GM23338 (cell line): ENCODE results near the gene ZNF687.

Source experiments
- EZH2 ChIP-seq: fragments of 200-600 bp; sonication (generic); IDR thresholded peaks from one replicate; pipeline ENCODE4 v1.8.0; 2017; ENCODE audit warnings: antibody characterized with exemption, mild to moderate bottlenecking, low read depth; ENCODE audit not compliant: unreplicated experiment
- JUNB ChIP-seq: IDR thresholded peaks from one replicate; pipeline ENCODE4 v1.6.1; 2016; ENCODE audit warnings: antibody characterized with exemption; ENCODE audit not compliant: unreplicated experiment
- POLR2AphosphoS5 ChIP-seq: IDR thresholded peaks from 2 replicates; pipeline ENCODE4 v1.6.1; 2016; ENCODE audit warnings: antibody characterized with exemption, low read depth
- STAT1 ChIP-seq: IDR thresholded peaks from one replicate; pipeline ENCODE4 v1.6.1; 2016; ENCODE audit warnings: antibody characterized with exemption; ENCODE audit not compliant: unreplicated experiment
- ZNF331 ChIP-seq: fragments of 250-450 bp; sonication (Bioruptor Pico); IDR thresholded peaks from 2 replicates; pipeline ENCODE4 v1.5.0; 2020; ENCODE audit warnings: low read depth, mild to moderate bottlenecking, moderate library complexity
- TF ChIP-seq, protein P1 (sequence below), 2 experiments: fragments of 200-600 bp in 1 of 2; sonication (generic) in 1 of 2; conservative IDR thresholded peaks; 2 replicates each; pipeline versions ENCODE4 v1.5.1 to v1.6.1; 2016 to 2017; ENCODE audit warnings: antibody characterized with exemption in 2 of 2, low read depth in 2 of 2, mild to moderate bottlenecking in 2 of 2, moderate library complexity in 1 of 2
- TF ChIP-seq, protein P2 (sequence below): IDR thresholded peaks from one replicate; pipeline ENCODE4 v1.6.1; 2018; ENCODE audit warnings: antibody characterized with exemption; ENCODE audit not compliant: unreplicated experiment

DNA sequence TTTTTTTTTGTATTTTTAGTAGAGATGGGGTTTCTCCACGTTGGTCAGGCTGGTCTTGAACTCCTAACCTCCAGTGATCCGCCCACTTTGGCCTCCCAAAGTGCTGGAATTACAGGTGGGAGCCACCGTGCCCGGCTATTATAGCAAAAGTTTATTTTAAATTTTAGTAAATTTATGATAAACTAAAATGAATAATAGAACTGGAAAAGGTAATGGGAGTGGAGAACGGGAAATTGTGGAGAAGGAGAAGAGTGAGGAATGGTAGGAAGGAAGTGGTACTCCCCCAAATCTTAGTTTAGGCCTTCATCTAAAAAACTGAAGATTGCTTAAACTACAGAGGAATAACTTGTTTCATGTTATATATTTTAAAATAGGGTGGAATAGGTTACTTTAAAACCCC lies 52.7 kb downstream of the ZNF687 start:
- TF ChIP-seq, protein P1, sequence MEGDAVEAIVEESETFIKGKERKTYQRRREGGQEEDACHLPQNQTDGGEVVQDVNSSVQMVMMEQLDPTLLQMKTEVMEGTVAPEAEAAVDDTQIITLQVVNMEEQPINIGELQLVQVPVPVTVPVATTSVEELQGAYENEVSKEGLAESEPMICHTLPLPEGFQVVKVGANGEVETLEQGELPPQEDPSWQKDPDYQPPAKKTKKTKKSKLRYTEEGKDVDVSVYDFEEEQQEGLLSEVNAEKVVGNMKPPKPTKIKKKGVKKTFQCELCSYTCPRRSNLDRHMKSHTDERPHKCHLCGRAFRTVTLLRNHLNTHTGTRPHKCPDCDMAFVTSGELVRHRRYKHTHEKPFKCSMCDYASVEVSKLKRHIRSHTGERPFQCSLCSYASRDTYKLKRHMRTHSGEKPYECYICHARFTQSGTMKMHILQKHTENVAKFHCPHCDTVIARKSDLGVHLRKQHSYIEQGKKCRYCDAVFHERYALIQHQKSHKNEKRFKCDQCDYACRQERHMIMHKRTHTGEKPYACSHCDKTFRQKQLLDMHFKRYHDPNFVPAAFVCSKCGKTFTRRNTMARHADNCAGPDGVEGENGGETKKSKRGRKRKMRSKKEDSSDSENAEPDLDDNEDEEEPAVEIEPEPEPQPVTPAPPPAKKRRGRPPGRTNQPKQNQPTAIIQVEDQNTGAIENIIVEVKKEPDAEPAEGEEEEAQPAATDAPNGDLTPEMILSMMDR (conservative IDR thresholded peaks at IDR 0.05; ENCODE audit: low read depth in 2 of 2), result no peak
- TF ChIP-seq, protein P2, sequence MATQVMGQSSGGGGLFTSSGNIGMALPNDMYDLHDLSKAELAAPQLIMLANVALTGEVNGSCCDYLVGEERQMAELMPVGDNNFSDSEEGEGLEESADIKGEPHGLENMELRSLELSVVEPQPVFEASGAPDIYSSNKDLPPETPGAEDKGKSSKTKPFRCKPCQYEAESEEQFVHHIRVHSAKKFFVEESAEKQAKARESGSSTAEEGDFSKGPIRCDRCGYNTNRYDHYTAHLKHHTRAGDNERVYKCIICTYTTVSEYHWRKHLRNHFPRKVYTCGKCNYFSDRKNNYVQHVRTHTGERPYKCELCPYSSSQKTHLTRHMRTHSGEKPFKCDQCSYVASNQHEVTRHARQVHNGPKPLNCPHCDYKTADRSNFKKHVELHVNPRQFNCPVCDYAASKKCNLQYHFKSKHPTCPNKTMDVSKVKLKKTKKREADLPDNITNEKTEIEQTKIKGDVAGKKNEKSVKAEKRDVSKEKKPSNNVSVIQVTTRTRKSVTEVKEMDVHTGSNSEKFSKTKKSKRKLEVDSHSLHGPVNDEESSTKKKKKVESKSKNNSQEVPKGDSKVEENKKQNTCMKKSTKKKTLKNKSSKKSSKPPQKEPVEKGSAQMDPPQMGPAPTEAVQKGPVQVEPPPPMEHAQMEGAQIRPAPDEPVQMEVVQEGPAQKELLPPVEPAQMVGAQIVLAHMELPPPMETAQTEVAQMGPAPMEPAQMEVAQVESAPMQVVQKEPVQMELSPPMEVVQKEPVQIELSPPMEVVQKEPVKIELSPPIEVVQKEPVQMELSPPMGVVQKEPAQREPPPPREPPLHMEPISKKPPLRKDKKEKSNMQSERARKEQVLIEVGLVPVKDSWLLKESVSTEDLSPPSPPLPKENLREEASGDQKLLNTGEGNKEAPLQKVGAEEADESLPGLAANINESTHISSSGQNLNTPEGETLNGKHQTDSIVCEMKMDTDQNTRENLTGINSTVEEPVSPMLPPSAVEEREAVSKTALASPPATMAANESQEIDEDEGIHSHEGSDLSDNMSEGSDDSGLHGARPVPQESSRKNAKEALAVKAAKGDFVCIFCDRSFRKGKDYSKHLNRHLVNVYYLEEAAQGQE, result no peak
- TF ChIP-seq POLR2AphosphoS5, result no peak
- no peak for TF ChIP-seq JUNB
- TF ChIP-seq ZNF331 (CRISPR knock-in tag), result no peak
- no peak for TF ChIP-seq EZH2
- no peak for TF ChIP-seq STAT1
